ENCODE results near the gene SLC35F3. TPM values are rescaled to one million over a fixed set of nuclear protein-coding genes. Genes with fewer than 3 reads are reported as not detected.

The SLC35F3 gene
- total RNA-seq (1 to 10 TPM; 6.9 to 7.8 TPM), polyA plus RNA-seq (0.21 TPM)

DNA sequence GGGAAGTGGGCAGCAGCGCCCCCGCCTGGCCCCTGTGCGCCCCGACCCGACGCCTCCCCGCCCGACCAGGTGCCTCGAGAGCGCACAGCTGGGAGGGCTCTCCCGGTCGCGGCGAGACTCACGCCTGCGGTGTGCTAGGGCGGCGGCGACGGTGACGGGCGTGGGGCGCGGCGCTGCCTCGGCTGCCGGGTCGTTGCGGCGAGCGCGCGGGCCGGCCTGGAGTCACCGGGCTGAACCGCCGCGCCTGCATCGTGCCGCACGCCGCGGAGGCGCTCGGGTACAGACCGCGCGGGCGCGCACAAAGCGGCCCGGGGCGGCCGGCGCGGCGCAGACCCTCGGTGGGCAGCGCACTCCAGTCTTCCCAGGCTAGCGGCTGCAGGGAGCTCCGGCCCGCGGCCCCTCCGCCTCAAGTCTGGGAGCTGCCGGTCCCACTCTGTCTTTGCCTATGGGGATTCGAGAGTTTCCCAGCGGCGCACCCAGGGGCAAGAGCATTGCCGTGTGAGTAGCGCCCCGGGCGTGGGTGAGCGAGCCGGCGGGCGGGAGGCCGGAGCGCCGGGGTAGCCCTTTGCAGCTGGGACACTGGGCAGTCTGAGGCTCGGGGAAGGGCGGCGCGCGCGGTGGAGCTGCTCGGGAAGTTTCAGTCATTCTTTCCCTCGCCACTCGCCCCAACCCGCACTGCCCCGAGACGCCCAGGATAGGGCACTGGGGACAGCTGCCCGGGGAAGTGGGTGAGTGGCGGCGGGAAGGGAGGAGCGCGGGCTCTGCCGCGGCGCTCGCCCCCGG, at the start of gene SLC35F3:
Gene SLC35F3 (plus strand): TSS at position 44 of the 783 bp plus-strand sequence.
- POLR2A ChIA-PET: no interaction called here
- Histone ChIP-seq H3K36me3 (ENCODE audit: insufficient read depth, low read length) (no peaks in the 10 kb centered on the region), H3K27ac (ENCODE audit: low read depth, low read length) (no peak within 1 kb of the TSS), H3K27me3 (ENCODE audit: insufficient read depth, low read length, poor library complexity, severe bottlenecking) (peaks cover 4% of the 10 kb centered on the region), H3K9me3 (ENCODE audit: low read length) (no peaks in the 10 kb centered on the region), H3K4me3 (ENCODE audit: low read length) (no peak within 1 kb of the TSS), H3K4me1 (ENCODE audit: insufficient read depth, low read length) (no peaks in the 10 kb centered on the region)
- peaks cover 20 to 70% of the 10 kb centered on the region in 2 donors for H3K27me3 Mint-ChIP-seq
- H3K36me3 Mint-ChIP-seq: peaks cover 0 to 2% (median 0%) of the 10 kb centered on the region in 3 donors
- H3K27ac Mint-ChIP-seq: no peak within 1 kb of the TSS
- peaks cover 0 to 4% (median 2%) of the 10 kb centered on the region in 5 donors for H3K9me3 Mint-ChIP-seq
- H3K4me1 Mint-ChIP-seq: peaks cover 2 to 6% (median 4%) of the 10 kb centered on the region in 3 donors
- no peak for DNase-seq
- no peak within 1 kb of the TSS for H3K4me3 Mint-ChIP-seq
- CTCF ChIA-PET: no interaction called here

DNA sequence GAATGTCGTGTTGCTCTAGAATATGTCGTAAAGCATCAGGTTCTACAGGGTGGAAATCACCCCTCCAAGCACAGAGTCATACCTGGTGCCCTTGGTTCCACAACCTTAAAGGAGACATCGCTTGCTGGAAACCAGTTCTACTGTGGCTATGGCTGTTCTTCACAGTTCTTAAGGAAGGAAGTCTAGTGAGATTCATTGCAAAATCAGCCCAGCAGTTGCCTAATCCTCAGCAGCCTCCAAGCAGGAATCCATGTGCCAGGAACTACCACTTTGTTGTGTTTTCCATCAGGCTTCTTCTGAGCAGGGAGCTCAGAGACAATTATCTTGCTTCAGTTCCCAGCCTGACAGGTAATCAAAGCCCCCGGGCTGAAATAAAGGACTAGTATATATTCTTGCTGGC, 45.0 kb upstream of the SLC35F3 start:
- POLR2A ChIA-PET: no interaction called here
- peaks cover 4 to 13% of the 10 kb centered on the region in 2 donors for H3K27me3 Mint-ChIP-seq
- no peak overlapping the region for H3K27ac ChIP-seq (ENCODE audit: low read depth, low read length)
- no peak overlapping the region for H3K27ac Mint-ChIP-seq
- H3K36me3 Mint-ChIP-seq: no peaks in the 10 kb centered on the region
- CTCF ChIA-PET: no interaction called here
- no peaks in the 10 kb centered on the region for H3K27me3 ChIP-seq (ENCODE audit: insufficient read depth, low read length, poor library complexity, severe bottlenecking)
- no peak for DNase-seq
- no peaks in the 10 kb centered on the region for H3K36me3 ChIP-seq (ENCODE audit: insufficient read depth, low read length)
- H3K4me1 ChIP-seq (ENCODE audit: insufficient read depth, low read length): no peaks in the 10 kb centered on the region
- no peak overlapping the region for H3K4me3 Mint-ChIP-seq
- no peaks in the 10 kb centered on the region for H3K4me1 Mint-ChIP-seq
- H3K4me3 ChIP-seq (ENCODE audit: low read length): no peak overlapping the region
- H3K9me3 Mint-ChIP-seq: peaks cover 0 to 8% (median 0%) of the 10 kb centered on the region in 5 donors
- no peaks in the 10 kb centered on the region for H3K9me3 ChIP-seq (ENCODE audit: low read length)

DNA sequence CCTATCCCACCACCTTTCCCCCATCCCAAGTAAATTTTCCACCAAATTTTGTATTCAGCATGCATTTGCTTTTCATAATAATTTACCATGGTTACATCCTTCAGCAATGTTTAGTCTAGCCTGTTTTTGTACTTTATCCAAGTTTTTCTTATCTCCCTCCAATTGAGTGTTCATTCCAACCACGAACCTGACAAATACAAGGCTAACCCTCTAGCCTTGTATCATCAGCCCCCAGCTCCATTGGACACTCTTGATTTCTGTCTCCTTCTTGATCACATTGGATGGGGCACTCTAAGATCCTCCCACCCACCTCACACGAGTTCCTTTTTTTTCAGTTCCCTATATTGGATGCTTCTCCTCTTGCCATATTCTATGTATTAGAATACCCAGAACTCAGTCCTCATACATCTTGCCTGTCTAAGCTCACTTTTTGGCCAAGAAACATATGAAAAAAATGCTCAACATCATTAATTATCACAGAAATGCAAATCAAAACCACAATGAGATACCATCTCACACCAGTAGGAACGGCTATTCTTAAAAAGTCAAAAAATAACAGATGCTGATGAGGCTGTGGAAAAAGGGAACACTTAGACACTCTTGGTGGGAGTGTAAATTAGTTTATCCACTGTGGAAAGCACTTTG, 40.5 kb upstream of the SLC35F3 start:
- no peak overlapping the region for H3K27ac Mint-ChIP-seq

DNA sequence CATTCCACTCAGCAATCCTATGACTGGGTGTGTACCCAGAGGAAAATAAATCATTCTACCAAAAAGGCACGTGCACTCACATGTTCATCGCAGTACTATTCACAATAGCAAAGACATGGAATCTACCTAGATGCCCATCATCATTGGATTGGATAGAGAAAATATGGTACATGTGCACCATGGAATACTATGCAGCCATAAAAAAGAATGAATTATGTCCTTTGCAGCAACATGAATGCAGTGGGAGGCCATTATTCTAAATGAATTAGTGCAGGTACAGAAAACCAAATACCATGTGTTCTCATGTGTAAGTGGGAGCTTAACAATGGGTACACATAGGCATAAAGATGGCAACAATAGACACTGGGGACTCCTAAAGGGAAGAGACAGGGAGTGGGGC, 39.9 kb upstream of the SLC35F3 start:
- H3K4me3 Mint-ChIP-seq: no peak overlapping the region
- H3K9me3 ChIP-seq (ENCODE audit: low read length): no peaks in the 10 kb centered on the region
- CTCF ChIA-PET: no interaction called here
- H3K27ac ChIP-seq (ENCODE audit: low read depth, low read length): no peak overlapping the region
- H3K27me3 ChIP-seq (ENCODE audit: insufficient read depth, low read length, poor library complexity, severe bottlenecking): no peaks in the 10 kb centered on the region
- peaks cover 4 to 14% (median 12%) of the 10 kb centered on the region in 5 donors for H3K9me3 Mint-ChIP-seq
- peaks cover 5 to 9% of the 10 kb centered on the region in 2 donors for H3K27me3 Mint-ChIP-seq
- H3K36me3 ChIP-seq (ENCODE audit: insufficient read depth, low read length): no peaks in the 10 kb centered on the region
- H3K36me3 Mint-ChIP-seq: no peaks in the 10 kb centered on the region
- H3K4me1 ChIP-seq (ENCODE audit: insufficient read depth, low read length): no peaks in the 10 kb centered on the region
- no peak overlapping the region for H3K4me3 ChIP-seq (ENCODE audit: low read length)
- no peaks in the 10 kb centered on the region for H3K4me1 Mint-ChIP-seq
- DNase-seq: no peak
- POLR2A ChIA-PET: no interaction called here
- H3K27ac Mint-ChIP-seq: no peak overlapping the region

More for the DNA sequence above, 40.5 kb upstream of the SLC35F3 start:
- POLR2A ChIA-PET: no interaction called here
- no peak for DNase-seq
- Mint-ChIP-seq H3K4me3 (no peak overlapping the region), H3K27me3 (peaks cover 5 to 9% of the 10 kb centered on the region in 2 donors), H3K36me3 (no peaks in the 10 kb centered on the region), H3K9me3 (peaks cover 4 to 14% (median 12%) of the 10 kb centered on the region in 5 donors), H3K4me1 (no peaks in the 10 kb centered on the region)
- no peaks in the 10 kb centered on the region for H3K9me3 ChIP-seq (ENCODE audit: low read length)
- H3K27ac ChIP-seq (ENCODE audit: low read depth, low read length): no peak overlapping the region
- no peak overlapping the region for H3K4me3 ChIP-seq (ENCODE audit: low read length)
- CTCF ChIA-PET: no interaction called here
- no peaks in the 10 kb centered on the region for H3K27me3 ChIP-seq (ENCODE audit: insufficient read depth, low read length, poor library complexity, severe bottlenecking)
- H3K4me1 ChIP-seq (ENCODE audit: insufficient read depth, low read length): no peaks in the 10 kb centered on the region
- H3K36me3 ChIP-seq (ENCODE audit: insufficient read depth, low read length): no peaks in the 10 kb centered on the region

DNA sequence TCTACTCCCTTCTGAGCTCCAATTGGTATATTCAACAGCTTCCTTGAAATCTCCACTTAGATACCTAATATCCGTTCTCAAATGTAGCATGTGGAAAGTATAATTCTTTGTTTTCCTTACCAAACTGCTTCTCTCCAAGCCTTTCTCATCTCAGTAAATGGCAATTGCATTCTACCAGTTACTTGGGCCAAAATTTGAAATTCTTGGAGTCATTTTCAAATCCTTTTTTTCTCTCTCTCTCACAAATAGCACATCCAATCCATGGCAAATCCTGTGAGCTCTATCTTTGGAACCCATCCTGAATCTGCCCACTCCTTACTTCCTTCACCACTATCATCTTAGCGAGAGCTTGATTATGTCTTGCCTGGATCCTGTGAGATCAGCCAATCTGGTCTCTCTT, 39.3 kb upstream of the SLC35F3 start:
- no peaks in the 10 kb centered on the region for H3K36me3 Mint-ChIP-seq
- H3K27me3 Mint-ChIP-seq: peaks cover 6 to 14% of the 10 kb centered on the region in 2 donors
- Histone ChIP-seq H3K9me3 (ENCODE audit: low read length) (no peaks in the 10 kb centered on the region), H3K27me3 (ENCODE audit: insufficient read depth, low read length, poor library complexity, severe bottlenecking) (no peaks in the 10 kb centered on the region), H3K36me3 (ENCODE audit: insufficient read depth, low read length) (no peaks in the 10 kb centered on the region), H3K27ac (ENCODE audit: low read depth, low read length) (no peak overlapping the region), H3K4me3 (ENCODE audit: low read length) (no peak overlapping the region), H3K4me1 (ENCODE audit: insufficient read depth, low read length) (no peaks in the 10 kb centered on the region)
- DNase-seq: no peak
- ChIA-PET CTCF (no interaction called here), POLR2A (no interaction called here)
- H3K4me3 Mint-ChIP-seq: no peak overlapping the region
- H3K4me1 Mint-ChIP-seq: no peaks in the 10 kb centered on the region
- no peak overlapping the region for H3K27ac Mint-ChIP-seq
- H3K9me3 Mint-ChIP-seq: peaks cover 4 to 18% (median 12%) of the 10 kb centered on the region in 5 donors

DNA sequence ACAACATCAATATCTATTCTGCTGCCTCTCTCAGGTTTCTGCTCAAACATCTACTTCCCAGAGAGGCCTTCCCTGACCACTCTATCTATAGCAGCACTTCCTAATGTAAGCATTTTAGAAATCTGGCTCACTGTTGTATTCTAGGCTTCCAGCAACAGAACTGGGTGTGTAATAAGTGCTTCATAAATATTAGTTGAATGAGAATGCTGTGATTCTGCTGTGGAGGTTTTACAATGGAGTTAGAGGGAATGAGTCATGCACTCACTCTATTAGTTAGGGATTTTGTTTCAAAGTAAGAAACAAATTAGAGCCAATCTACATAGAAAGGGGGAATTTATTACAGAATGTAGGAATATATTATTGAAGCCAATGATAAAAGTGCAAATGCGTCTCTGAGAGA, 38.6 kb upstream of the SLC35F3 start:
- Mint-ChIP-seq H3K27me3 (peaks cover 6 to 14% of the 10 kb centered on the region in 2 donors), H3K27ac (no peak overlapping the region), H3K36me3 (no peaks in the 10 kb centered on the region), H3K4me3 (no peak overlapping the region), H3K9me3 (peaks cover 5 to 18% (median 8%) of the 10 kb centered on the region in 5 donors), H3K4me1 (no peaks in the 10 kb centered on the region)
- ChIA-PET CTCF (no interaction called here), POLR2A (no interaction called here)
- Histone ChIP-seq H3K27ac (ENCODE audit: low read depth, low read length) (no peak overlapping the region), H3K36me3 (ENCODE audit: insufficient read depth, low read length) (no peaks in the 10 kb centered on the region), H3K4me3 (ENCODE audit: low read length) (no peak overlapping the region), H3K27me3 (ENCODE audit: insufficient read depth, low read length, poor library complexity, severe bottlenecking) (no peaks in the 10 kb centered on the region), H3K9me3 (ENCODE audit: low read length) (no peaks in the 10 kb centered on the region), H3K4me1 (ENCODE audit: insufficient read depth, low read length) (no peaks in the 10 kb centered on the region)
- DNase-seq: no peak

DNA sequence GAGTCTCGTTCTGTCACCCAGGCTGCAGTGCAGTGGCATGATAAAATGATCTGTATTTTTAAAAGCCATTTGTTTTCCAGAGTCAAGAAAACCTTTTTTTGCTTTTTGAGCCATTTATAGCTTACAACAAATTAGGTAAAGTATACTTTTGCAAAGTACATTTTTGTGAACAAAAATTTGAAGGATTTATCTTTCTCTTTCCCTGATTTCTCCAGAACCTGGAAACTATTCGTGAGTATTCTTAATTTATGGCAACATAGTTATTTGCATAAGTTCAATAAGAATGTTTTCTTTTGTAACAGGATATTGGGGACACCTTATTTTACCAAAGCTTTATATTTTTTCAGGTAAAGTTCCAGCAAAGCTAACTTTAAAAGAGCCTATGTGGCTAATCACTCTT, 37.4 kb upstream of the SLC35F3 start:
- Mint-ChIP-seq H3K36me3 (no peaks in the 10 kb centered on the region), H3K27ac (no peak overlapping the region), H3K4me1 (no peaks in the 10 kb centered on the region), H3K27me3 (peaks cover 6 to 14% of the 10 kb centered on the region in 2 donors), H3K4me3 (no peak overlapping the region), H3K9me3 (peaks cover 6 to 18% (median 8%) of the 10 kb centered on the region in 5 donors)
- DNase-seq: no peak
- ChIA-PET POLR2A (no interaction called here), CTCF (no interaction called here)
- Histone ChIP-seq H3K27ac (ENCODE audit: low read depth, low read length) (no peak overlapping the region), H3K27me3 (ENCODE audit: insufficient read depth, low read length, poor library complexity, severe bottlenecking) (no peaks in the 10 kb centered on the region), H3K4me3 (ENCODE audit: low read length) (no peak overlapping the region), H3K4me1 (ENCODE audit: insufficient read depth, low read length) (no peaks in the 10 kb centered on the region), H3K36me3 (ENCODE audit: insufficient read depth, low read length) (no peaks in the 10 kb centered on the region), H3K9me3 (ENCODE audit: low read length) (no peaks in the 10 kb centered on the region)

DNA sequence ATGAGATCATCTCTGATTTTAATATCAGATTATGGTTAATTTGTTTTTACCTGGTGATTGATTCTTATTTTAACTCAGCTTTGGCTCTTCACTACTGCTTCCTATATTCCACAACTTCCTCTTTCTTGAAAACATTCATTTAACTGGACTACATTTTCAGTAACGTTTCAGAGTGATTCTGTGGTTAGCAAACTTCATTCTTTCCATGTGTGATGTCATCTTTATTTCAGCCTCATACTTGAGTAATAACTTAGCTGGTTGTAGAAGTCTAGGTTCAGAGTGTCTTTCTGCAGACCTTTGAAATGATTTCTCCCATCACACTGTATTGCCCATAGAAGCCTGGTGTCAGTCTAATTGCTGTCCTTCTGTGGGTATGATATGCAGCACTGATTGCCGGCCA, 36.0 kb upstream of the SLC35F3 start:
- DNase-seq: no peak
- Histone ChIP-seq H3K27ac (ENCODE audit: low read depth, low read length) (no peak overlapping the region), H3K9me3 (ENCODE audit: low read length) (no peaks in the 10 kb centered on the region), H3K4me1 (ENCODE audit: insufficient read depth, low read length) (no peaks in the 10 kb centered on the region), H3K27me3 (ENCODE audit: insufficient read depth, low read length, poor library complexity, severe bottlenecking) (no peaks in the 10 kb centered on the region), H3K4me3 (ENCODE audit: low read length) (no peak overlapping the region), H3K36me3 (ENCODE audit: insufficient read depth, low read length) (no peaks in the 10 kb centered on the region)
- Mint-ChIP-seq H3K9me3 (peaks cover 6 to 18% (median 8%) of the 10 kb centered on the region in 5 donors), H3K36me3 (no peaks in the 10 kb centered on the region), H3K4me1 (no peaks in the 10 kb centered on the region), H3K27me3 (peaks cover 7 to 10% of the 10 kb centered on the region in 2 donors), H3K4me3 (no peak overlapping the region), H3K27ac (no peak overlapping the region)
- ChIA-PET POLR2A (no interaction called here), CTCF (no interaction called here)
